ENCODE results near the gene GNPTG. TPM values are rescaled to one million over a fixed set of nuclear protein-coding genes. Genes with fewer than 3 reads are reported as not detected.

The GNPTG gene
- total RNA-seq, 1 experiment from 2014 or later = 37.3 TPM

DNA sequence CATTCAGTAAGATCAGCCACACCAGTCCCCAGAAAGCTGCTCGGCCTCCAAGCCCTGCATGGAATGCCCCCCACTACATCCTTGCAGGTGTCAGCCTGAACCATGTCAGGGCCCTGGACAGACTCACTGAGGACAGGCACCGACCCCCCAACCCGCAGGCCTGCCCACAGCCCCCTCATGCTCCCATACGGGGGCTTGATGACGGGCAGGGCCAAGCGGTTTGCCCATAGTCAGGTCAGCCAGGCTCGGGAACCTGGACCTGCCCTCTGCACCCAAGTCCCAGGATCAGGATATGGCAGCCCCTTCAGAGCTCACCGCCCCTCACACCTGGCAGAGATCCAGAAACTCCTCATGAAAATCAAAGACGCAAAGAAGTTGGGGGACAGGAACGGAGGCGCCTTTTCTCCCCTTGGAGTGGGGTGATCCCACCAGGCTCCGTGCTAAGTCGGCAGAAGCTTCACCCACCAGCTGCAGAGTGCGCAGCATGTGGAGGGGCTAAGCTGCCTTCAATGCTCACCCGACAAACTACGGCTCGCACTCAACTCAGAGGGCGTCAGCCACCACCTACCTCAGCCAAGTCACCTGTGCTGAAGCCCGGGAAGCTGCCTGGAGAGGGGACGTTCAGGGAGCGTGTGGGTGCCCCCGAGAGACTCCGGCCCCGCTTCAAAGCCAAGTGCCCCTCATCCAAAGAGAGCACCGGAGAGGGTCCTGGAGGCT lies 26.5 kb downstream of the GNPTG start:
- DNase-seq = no peak
- Mint-ChIP-seq H3K36me3 (ENCODE audit: insufficient read depth, unreplicated experiment) (peaks cover 37% of the 10 kb centered on the region), H3K9me3 (ENCODE audit: unreplicated experiment) (no peaks in the 10 kb centered on the region), H3K4me1 (ENCODE audit: low read depth, unreplicated experiment) (no peaks in the 10 kb centered on the region), H3K27me3 (ENCODE audit: insufficient read depth, unreplicated experiment) (no peaks in the 10 kb centered on the region), H3K4me3 (ENCODE audit: unreplicated experiment) (peak overlapping the region; percentile 88), H3K27ac (ENCODE audit: unreplicated experiment) (peak overlapping the region; percentile 89)
- peaks cover 12% of the 10 kb centered on the region; the same call in 1 of the 2 replicates for H3K4me1 ChIP-seq
- H3K36me3 ChIP-seq (ENCODE audit: control insufficient read depth, insufficient read depth, low read length) = no peaks in the 10 kb centered on the region; the same call in 1 of the 2 replicates
- H3K27me3 ChIP-seq (replicated peaks; ENCODE audit: control insufficient read depth, insufficient read depth, low read length) = no peaks in the 10 kb centered on the region
- TF ChIP-seq, protein P1, sequence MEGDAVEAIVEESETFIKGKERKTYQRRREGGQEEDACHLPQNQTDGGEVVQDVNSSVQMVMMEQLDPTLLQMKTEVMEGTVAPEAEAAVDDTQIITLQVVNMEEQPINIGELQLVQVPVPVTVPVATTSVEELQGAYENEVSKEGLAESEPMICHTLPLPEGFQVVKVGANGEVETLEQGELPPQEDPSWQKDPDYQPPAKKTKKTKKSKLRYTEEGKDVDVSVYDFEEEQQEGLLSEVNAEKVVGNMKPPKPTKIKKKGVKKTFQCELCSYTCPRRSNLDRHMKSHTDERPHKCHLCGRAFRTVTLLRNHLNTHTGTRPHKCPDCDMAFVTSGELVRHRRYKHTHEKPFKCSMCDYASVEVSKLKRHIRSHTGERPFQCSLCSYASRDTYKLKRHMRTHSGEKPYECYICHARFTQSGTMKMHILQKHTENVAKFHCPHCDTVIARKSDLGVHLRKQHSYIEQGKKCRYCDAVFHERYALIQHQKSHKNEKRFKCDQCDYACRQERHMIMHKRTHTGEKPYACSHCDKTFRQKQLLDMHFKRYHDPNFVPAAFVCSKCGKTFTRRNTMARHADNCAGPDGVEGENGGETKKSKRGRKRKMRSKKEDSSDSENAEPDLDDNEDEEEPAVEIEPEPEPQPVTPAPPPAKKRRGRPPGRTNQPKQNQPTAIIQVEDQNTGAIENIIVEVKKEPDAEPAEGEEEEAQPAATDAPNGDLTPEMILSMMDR (IDR thresholded peaks at IDR 0.05; ENCODE audit: insufficient read depth in 1 of 2, low read depth in 1 of 2, low read length in 1 of 2, severe bottlenecking in 1 of 2, unreplicated experiment in 1 of 2) = no peak
- peak overlapping the region; percentile 69 for H3K4me3 ChIP-seq (ENCODE audit: low read depth, low read length)
- POLR2A ChIA-PET = interaction anchor here (0.7 to 1.2 kb wide), 2 partner anchors 35 to 42 kb away, joined by 3 to 4 read pairs; partner anchors contain the start of gene UQCC4
- TSS peak; percentile 76 for BruUV-seq (replicated peaks)
- no peaks in the 10 kb centered on the region for H3K9me3 ChIP-seq
- CTCF ChIA-PET = interaction anchor here (1.9 kb wide), 1 partner anchor 14 kb away, joined by 14 read pairs; no protein-coding TSS in a partner anchor
- intact Hi-C loops (cut with micrococcal nuclease; ENCODE audit: unreplicated experiment) = no loop called here

DNA sequence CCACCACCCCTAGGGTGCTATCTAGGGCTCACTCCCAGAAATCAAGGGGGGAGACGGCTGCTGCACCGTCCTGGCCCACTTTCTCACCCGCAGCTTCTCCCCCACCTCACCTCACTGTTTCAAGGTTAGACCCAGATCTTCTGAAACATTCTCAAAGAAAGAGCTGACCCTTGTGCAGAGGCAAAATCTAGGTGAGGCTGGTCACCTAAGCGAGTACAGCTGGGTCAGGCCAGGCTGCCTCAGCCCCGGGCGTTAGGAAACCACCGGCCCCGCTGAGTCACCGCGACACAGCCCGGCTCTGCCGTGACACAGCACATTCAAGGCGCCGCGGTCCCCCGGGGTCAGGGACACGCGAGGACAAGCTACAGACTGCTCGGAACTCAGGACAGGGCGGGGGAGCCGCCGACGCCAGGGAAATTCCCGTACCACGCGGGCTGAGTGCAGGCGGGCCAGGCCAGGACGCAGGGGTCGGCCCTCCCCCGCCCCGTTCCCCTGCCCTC lies 27.1 kb downstream of the GNPTG start:
- Histone ChIP-seq H3K36me3 (ENCODE audit: control insufficient read depth, insufficient read depth, low read length) (no peaks in the 10 kb centered on the region; the same call in 1 of the 2 replicates), H3K4me1 (peaks cover 12% of the 10 kb centered on the region; the same call in 1 of the 2 replicates), H3K4me3 (ENCODE audit: low read depth, low read length) (peak overlapping the region; percentile 69), H3K9me3 (no peaks in the 10 kb centered on the region), H3K27me3 (replicated peaks; ENCODE audit: control insufficient read depth, insufficient read depth, low read length) (no peaks in the 10 kb centered on the region)
- H3K4me3 Mint-ChIP-seq (ENCODE audit: unreplicated experiment) = peak overlapping the region; percentile 88
- TF ChIP-seq, protein P1 (IDR thresholded peaks at IDR 0.05; ENCODE audit: insufficient read depth in 1 of 2, low read depth in 1 of 2, low read length in 1 of 2, severe bottlenecking in 1 of 2, unreplicated experiment in 1 of 2) = no peak
- no TSS peak for BruUV-seq (replicated peaks)
- peak overlapping the region; percentile 89 for H3K27ac Mint-ChIP-seq (ENCODE audit: unreplicated experiment)
- POLR2A ChIA-PET = interaction anchor here (0.6 to 1.2 kb wide), 2 partner anchors 42 to 1026 kb away, joined by 3 to 4 read pairs; partner anchors contain the start of gene UQCC4
- intact Hi-C loops (cut with micrococcal nuclease; ENCODE audit: unreplicated experiment) = no loop called here
- DNase-seq = peak; percentile 72 to 75
- CTCF ChIA-PET = interaction anchor here (1.9 kb wide), 1 partner anchor 15 kb away, joined by 14 read pairs; no protein-coding TSS in a partner anchor
- H3K36me3 Mint-ChIP-seq (ENCODE audit: insufficient read depth, unreplicated experiment) = peaks cover 37% of the 10 kb centered on the region
- no peaks in the 10 kb centered on the region for H3K4me1 Mint-ChIP-seq (ENCODE audit: low read depth, unreplicated experiment)
- no peaks in the 10 kb centered on the region for H3K27me3 Mint-ChIP-seq (ENCODE audit: insufficient read depth, unreplicated experiment)
- H3K9me3 Mint-ChIP-seq (ENCODE audit: unreplicated experiment) = no peaks in the 10 kb centered on the region

DNA sequence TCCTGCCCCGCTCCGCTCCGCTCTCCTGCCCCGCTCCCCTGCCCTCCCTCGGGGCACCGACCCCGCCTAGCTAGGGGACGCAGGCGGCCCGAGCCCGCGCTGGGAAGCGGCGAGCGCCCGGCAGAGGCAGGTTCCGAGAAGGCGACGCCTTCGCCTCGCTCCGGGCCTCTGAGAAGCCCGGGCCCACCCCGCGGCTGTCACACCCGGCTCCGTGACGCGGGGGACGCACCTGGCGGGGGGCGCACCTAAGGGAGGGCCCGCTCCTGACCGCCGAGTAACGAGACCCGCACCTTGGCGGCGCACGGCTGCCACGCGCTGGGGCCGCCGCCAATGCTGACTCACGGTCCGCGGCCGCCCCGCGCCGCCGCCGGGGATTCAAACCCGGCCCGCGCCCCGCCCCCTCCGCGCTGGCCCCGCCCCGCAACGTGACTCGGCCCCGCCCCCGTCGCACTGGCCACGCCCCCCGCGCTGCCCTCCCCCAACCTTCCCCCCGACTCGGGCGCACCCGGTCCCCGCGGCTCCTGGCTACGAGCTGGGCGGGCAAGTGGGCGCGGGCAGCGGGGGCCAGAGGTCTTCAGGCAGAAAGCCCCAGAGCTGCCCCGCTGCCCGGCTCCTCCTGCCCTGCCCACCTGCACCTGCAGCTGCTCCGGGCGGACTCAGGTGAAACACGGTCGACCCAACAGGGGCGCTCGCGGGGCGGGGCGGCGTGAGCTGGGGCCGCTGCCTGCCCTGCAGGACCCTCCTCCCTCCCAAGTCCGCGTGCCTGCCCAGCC lies 27.8 kb downstream of the GNPTG start:
- Histone ChIP-seq H3K36me3 (ENCODE audit: control insufficient read depth, insufficient read depth, low read length) (no peaks in the 10 kb centered on the region; the same call in 1 of the 2 replicates), H3K9me3 (no peaks in the 10 kb centered on the region), H3K4me1 (peaks cover 12% of the 10 kb centered on the region; the same call in 1 of the 2 replicates), H3K27me3 (replicated peaks; ENCODE audit: control insufficient read depth, insufficient read depth, low read length) (no peaks in the 10 kb centered on the region), H3K4me3 (ENCODE audit: low read depth, low read length) (peak overlapping the region; percentile 69)
- Mint-ChIP-seq H3K27ac (ENCODE audit: unreplicated experiment) (peak overlapping the region; percentile 89), H3K4me3 (ENCODE audit: unreplicated experiment) (peak overlapping the region; percentile 88), H3K36me3 (ENCODE audit: insufficient read depth, unreplicated experiment) (peaks cover 37% of the 10 kb centered on the region), H3K27me3 (ENCODE audit: insufficient read depth, unreplicated experiment) (no peaks in the 10 kb centered on the region), H3K9me3 (ENCODE audit: unreplicated experiment) (no peaks in the 10 kb centered on the region), H3K4me1 (ENCODE audit: low read depth, unreplicated experiment) (no peaks in the 10 kb centered on the region)
- no TSS peak for BruUV-seq (replicated peaks)
- CTCF ChIA-PET = interaction anchor here (0.6 to 1.9 kb wide), 3 partner anchors 15 to 149 kb away, joined by 3 to 14 read pairs (median 4); partner anchors contain the start of gene PERCC1
- DNase-seq = peak; percentile 57 to 75
- POLR2A ChIA-PET = interaction anchor here (0.6 to 1.2 kb wide), 6 partner anchors 41 to 1027 kb away, joined by 3 to 4 read pairs (median 3); partner anchors contain the start of genes CHTF18 and UQCC4
- TF ChIP-seq, protein P1 (IDR thresholded peaks at IDR 0.05; ENCODE audit: insufficient read depth in 1 of 2, low read depth in 1 of 2, low read length in 1 of 2, severe bottlenecking in 1 of 2, unreplicated experiment in 1 of 2) = peak in 1 of 2 experiments; percentile 10
- intact Hi-C loops (cut with micrococcal nuclease; ENCODE audit: unreplicated experiment) = no loop called here
